HepG2 (cell line): ENCODE measurements around the gene RASSF4. TPM values are rescaled to one million over a fixed set of nuclear protein-coding genes. Genes with fewer than 3 reads are reported as not detected.

ENCODE experiments used
- FOSL2 ChIP-seq: sonication (generic); formaldehyde crosslinking; IDR thresholded peaks from 2 replicates; pipeline ENCODE4 v1.4.0; 2020; ENCODE audit warnings: missing genetic modification reagents
- FOXK1 ChIP-seq: sonication (generic); formaldehyde crosslinking; IDR thresholded peaks from 2 replicates; pipeline ENCODE4 v1.4.0; 2020; ENCODE audit warnings: low read depth, missing genetic modification reagents, borderline replicate concordance
- FOXO1 ChIP-seq: sonication (generic); formaldehyde crosslinking; IDR thresholded peaks from 2 replicates; pipeline ENCODE4 v1.4.0; 2020; ENCODE audit warnings: missing genetic modification reagents
- NR2F2 ChIP-seq: IDR thresholded peaks from 2 replicates; pipeline ENCODE4 v1.6.1; 2012; ENCODE audit warnings: low read depth, inconsistent platforms, borderline replicate concordance
- SETDB1 ChIP-seq: sonication (generic); formaldehyde crosslinking; IDR thresholded peaks from 2 replicates; pipeline ENCODE4 v1.5.1; 2020; ENCODE audit warnings: missing genetic modification reagents, mild to moderate bottlenecking, borderline replicate concordance
- ZFP36L1 ChIP-seq: sonication (generic); formaldehyde crosslinking; IDR thresholded peaks from 2 replicates; pipeline ENCODE4 v1.8.0; 2022; ENCODE audit warnings: mild to moderate bottlenecking, missing genetic modification reagents, moderate library complexity
- ZNF34 ChIP-seq: sonication (generic); formaldehyde crosslinking; IDR thresholded peaks from 2 replicates; pipeline ENCODE4 v1.4.0; 2020; ENCODE audit warnings: mild to moderate bottlenecking, missing genetic modification reagents, borderline replicate concordance
- ZNF556 ChIP-seq: sonication (generic); formaldehyde crosslinking; IDR thresholded peaks from 2 replicates; pipeline ENCODE4 v1.4.0; 2020; ENCODE audit warnings: mild to moderate bottlenecking, missing genetic modification reagents, borderline replicate concordance
- polyA plus RNA-seq, 8 experiments: library from polyadenylated mRNA; depleted of rRNA in 3 of 8; stranded (reverse) in 7 of 8; unstranded in 1 of 8; fragments of >200 nt; fragmentation: Illumina TruSeq in 4 of 8; extraction: Trizol in 4 of 8; gene quantifications; 2 replicates each; pipeline versions ENCODE4 v1.2.1 to v1.2.3, GENCODE V29; 2011 to 2016; ENCODE audit warnings: low read depth in 4 of 8, missing spikeins in 1 of 8, mixed read lengths in 1 of 8; ENCODE audit not compliant: insufficient read depth in 1 of 8
- total RNA-seq, 5 experiments: library from RNA; depleted of rRNA; stranded (reverse); fragments of >200 nt; fragmentation: Illumina TruSeq; extraction: Trizol; gene quantifications; 2 replicates each; pipeline ENCODE4 v1.2.3, GENCODE V29; 2016; ENCODE audit warnings: low read depth in 1 of 5
- TF ChIP-seq, protein P1 (sequence below): sonication (generic); formaldehyde crosslinking; IDR thresholded peaks from 2 replicates; pipeline ENCODE4 v1.4.0; 2020; ENCODE audit warnings: missing genetic modification reagents, borderline replicate concordance
- TF ChIP-seq, protein P2 (sequence below): sonication (generic); formaldehyde crosslinking; IDR thresholded peaks from 2 replicates; pipeline ENCODE4 v1.4.0; 2020; ENCODE audit warnings: missing genetic modification reagents, borderline replicate concordance
- TF ChIP-seq, protein P3 (sequence below): sonication (generic); formaldehyde crosslinking; IDR thresholded peaks from 2 replicates; pipeline ENCODE4 v1.4.0; 2020; ENCODE audit warnings: missing genetic modification reagents, borderline replicate concordance
- TF ChIP-seq, protein P4 (sequence below): sonication (generic); formaldehyde crosslinking; IDR thresholded peaks from 2 replicates; pipeline ENCODE4 v1.9.0; 2021; ENCODE audit warnings: missing genetic modification reagents, borderline replicate concordance
- TF ChIP-seq, protein P5 (sequence below): fragments of 450-650 bp; IDR thresholded peaks from 2 replicates; pipeline ENCODE4 v1.6.1; 2017

RASSF4 gene
- total and polyA plus RNA-seq, 2 of the 13 experiments (the other 11 are each of a cell fraction or from before 2014, with no cell fraction given), result 34.0 to 51.7 TPM

GRCh38 chr10:44977287-44978212 is 17.9 kb downstream of the RASSF4 start (continued):
- TF ChIP-seq, protein P1, sequence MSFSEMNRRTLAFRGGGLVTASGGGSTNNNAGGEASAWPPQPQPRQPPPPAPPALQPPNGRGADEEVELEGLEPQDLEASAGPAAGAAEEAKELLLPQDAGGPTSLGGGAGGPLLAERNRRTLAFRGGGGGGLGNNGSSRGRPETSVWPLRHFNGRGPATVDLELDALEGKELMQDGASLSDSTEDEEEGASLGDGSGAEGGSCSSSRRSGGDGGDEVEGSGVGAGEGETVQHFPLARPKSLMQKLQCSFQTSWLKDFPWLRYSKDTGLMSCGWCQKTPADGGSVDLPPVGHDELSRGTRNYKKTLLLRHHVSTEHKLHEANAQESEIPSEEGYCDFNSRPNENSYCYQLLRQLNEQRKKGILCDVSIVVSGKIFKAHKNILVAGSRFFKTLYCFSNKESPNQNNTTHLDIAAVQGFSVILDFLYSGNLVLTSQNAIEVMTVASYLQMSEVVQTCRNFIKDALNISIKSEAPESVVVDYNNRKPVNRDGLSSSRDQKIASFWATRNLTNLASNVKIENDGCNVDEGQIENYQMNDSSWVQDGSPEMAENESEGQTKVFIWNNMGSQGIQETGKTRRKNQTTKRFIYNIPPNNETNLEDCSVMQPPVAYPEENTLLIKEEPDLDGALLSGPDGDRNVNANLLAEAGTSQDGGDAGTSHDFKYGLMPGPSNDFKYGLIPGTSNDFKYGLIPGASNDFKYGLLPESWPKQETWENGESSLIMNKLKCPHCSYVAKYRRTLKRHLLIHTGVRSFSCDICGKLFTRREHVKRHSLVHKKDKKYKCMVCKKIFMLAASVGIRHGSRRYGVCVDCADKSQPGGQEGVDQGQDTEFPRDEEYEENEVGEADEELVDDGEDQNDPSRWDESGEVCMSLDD (CRISPR knock-in tag), result no peak
- no peak for TF ChIP-seq ZNF34
- no peak for TF ChIP-seq FOSL2 (CRISPR knock-in tag)
- TF ChIP-seq FOXO1, result no peak; the same call in 1 of the 2 replicates
- 0 out of 2 replicates have a peak, but pooled peaks have one; percentile 13 for TF ChIP-seq SETDB1 (CRISPR knock-in tag)
- no peak for TF ChIP-seq FOXK1
- TF ChIP-seq, protein P2, sequence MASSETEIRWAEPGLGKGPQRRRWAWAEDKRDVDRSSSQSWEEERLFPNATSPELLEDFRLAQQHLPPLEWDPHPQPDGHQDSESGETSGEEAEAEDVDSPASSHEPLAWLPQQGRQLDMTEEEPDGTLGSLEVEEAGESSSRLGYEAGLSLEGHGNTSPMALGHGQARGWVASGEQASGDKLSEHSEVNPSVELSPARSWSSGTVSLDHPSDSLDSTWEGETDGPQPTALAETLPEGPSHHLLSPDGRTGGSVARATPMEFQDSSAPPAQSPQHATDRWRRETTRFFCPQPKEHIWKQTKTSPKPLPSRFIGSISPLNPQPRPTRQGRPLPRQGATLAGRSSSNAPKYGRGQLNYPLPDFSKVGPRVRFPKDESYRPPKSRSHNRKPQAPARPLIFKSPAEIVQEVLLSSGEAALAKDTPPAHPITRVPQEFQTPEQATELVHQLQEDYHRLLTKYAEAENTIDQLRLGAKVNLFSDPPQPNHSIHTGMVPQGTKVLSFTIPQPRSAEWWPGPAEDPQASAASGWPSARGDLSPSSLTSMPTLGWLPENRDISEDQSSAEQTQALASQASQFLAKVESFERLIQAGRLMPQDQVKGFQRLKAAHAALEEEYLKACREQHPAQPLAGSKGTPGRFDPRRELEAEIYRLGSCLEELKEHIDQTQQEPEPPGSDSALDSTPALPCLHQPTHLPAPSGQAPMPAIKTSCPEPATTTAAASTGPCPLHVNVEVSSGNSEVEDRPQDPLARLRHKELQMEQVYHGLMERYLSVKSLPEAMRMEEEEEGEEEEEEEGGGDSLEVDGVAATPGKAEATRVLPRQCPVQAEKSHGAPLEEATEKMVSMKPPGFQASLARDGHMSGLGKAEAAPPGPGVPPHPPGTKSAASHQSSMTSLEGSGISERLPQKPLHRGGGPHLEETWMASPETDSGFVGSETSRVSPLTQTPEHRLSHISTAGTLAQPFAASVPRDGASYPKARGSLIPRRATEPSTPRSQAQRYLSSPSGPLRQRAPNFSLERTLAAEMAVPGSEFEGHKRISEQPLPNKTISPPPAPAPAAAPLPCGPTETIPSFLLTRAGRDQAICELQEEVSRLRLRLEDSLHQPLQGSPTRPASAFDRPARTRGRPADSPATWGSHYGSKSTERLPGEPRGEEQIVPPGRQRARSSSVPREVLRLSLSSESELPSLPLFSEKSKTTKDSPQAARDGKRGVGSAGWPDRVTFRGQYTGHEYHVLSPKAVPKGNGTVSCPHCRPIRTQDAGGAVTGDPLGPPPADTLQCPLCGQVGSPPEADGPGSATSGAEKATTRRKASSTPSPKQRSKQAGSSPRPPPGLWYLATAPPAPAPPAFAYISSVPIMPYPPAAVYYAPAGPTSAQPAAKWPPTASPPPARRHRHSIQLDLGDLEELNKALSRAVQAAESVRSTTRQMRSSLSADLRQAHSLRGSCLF (CRISPR knock-in tag), result no peak
- no peak for TF ChIP-seq NR2F2
- TF ChIP-seq ZNF556, result no peak
- TF ChIP-seq ZFP36L1 (CRISPR knock-in tag), result no peak
- TF ChIP-seq, protein P3, sequence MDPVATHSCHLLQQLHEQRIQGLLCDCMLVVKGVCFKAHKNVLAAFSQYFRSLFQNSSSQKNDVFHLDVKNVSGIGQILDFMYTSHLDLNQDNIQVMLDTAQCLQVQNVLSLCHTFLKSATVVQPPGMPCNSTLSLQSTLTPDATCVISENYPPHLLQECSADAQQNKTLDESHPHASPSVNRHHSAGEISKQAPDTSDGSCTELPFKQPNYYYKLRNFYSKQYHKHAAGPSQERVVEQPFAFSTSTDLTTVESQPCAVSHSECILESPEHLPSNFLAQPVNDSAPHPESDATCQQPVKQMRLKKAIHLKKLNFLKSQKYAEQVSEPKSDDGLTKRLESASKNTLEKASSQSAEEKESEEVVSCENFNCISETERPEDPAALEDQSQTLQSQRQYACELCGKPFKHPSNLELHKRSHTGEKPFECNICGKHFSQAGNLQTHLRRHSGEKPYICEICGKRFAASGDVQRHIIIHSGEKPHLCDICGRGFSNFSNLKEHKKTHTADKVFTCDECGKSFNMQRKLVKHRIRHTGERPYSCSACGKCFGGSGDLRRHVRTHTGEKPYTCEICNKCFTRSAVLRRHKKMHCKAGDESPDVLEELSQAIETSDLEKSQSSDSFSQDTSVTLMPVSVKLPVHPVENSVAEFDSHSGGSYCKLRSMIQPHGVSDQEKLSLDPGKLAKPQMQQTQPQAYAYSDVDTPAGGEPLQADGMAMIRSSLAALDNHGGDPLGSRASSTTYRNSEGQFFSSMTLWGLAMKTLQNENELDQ (CRISPR knock-in tag), result no peak
- TF ChIP-seq, protein P4, sequence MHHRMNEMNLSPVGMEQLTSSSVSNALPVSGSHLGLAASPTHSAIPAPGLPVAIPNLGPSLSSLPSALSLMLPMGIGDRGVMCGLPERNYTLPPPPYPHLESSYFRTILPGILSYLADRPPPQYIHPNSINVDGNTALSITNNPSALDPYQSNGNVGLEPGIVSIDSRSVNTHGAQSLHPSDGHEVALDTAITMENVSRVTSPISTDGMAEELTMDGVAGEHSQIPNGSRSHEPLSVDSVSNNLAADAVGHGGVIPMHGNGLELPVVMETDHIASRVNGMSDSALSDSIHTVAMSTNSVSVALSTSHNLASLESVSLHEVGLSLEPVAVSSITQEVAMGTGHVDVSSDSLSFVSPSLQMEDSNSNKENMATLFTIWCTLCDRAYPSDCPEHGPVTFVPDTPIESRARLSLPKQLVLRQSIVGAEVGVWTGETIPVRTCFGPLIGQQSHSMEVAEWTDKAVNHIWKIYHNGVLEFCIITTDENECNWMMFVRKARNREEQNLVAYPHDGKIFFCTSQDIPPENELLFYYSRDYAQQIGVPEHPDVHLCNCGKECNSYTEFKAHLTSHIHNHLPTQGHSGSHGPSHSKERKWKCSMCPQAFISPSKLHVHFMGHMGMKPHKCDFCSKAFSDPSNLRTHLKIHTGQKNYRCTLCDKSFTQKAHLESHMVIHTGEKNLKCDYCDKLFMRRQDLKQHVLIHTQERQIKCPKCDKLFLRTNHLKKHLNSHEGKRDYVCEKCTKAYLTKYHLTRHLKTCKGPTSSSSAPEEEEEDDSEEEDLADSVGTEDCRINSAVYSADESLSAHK, result no peak
- TF ChIP-seq, protein P5, sequence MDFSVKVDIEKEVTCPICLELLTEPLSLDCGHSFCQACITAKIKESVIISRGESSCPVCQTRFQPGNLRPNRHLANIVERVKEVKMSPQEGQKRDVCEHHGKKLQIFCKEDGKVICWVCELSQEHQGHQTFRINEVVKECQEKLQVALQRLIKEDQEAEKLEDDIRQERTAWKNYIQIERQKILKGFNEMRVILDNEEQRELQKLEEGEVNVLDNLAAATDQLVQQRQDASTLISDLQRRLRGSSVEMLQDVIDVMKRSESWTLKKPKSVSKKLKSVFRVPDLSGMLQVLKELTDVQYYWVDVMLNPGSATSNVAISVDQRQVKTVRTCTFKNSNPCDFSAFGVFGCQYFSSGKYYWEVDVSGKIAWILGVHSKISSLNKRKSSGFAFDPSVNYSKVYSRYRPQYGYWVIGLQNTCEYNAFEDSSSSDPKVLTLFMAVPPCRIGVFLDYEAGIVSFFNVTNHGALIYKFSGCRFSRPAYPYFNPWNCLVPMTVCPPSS, result no peak
